Measurements from ENCODE around the gene TMEM242. TPM values are rescaled to one million over a fixed set of nuclear protein-coding genes. Genes with fewer than 3 reads are reported as not detected.

The TMEM242 gene
- total and polyA plus RNA-seq, 2 of the 4 experiments (the other 2 are of a cell fraction), result 2.3 to 4.6 TPM

DNA sequence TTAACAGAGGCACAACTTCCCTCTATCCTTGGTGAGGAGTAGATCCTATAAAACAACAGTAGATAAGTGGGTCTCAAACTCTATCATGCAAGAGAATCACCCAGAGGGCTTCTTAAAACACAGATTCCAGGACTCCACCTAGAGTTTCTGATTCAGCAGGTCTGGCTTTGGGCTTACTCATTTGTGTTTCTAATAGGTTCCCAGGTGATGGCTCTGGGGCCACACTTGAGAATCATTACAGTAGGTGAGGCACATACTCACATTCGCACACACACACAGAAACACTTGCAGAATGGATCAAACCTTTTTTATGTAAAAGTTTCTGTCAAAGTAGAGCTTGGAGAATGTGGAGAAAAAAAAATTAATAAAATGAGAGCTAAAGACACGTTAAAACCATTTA is 52.4 kb downstream of the TMEM242 start:
- 80% methylated on average over 1 of the region's 2 CpGs; no CpG with 5 or more reads in 1 of the 2 experiments for WGBS, 2 experiments (ENCODE audit: extremely low coverage in 2 of 2, insufficient read length in 1 of 2)
- in situ Hi-C loops (cut with MboI; ENCODE audit: low sequenced_read_pairs), result no loop called here
- no peak overlapping the region for H3K18ac ChIP-seq (ENCODE audit: low read depth, low read length)
- TF ChIP-seq FOS (IDR thresholded peaks at IDR 0.05; ENCODE audit: low read depth, low read length), result no peak
- no peak for TF ChIP-seq RAD21 (IDR thresholded peaks at IDR 0.05; ENCODE audit: low read length)
- TF ChIP-seq, protein P1, sequence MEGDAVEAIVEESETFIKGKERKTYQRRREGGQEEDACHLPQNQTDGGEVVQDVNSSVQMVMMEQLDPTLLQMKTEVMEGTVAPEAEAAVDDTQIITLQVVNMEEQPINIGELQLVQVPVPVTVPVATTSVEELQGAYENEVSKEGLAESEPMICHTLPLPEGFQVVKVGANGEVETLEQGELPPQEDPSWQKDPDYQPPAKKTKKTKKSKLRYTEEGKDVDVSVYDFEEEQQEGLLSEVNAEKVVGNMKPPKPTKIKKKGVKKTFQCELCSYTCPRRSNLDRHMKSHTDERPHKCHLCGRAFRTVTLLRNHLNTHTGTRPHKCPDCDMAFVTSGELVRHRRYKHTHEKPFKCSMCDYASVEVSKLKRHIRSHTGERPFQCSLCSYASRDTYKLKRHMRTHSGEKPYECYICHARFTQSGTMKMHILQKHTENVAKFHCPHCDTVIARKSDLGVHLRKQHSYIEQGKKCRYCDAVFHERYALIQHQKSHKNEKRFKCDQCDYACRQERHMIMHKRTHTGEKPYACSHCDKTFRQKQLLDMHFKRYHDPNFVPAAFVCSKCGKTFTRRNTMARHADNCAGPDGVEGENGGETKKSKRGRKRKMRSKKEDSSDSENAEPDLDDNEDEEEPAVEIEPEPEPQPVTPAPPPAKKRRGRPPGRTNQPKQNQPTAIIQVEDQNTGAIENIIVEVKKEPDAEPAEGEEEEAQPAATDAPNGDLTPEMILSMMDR (conservative IDR thresholded peaks at IDR 0.05; ENCODE audit: low read depth, low read length), result no peak
- no peak for TF ChIP-seq MXI1 (IDR thresholded peaks at IDR 0.05; ENCODE audit: borderline replicate concordance, low read depth, low read length)
- no peak for TF ChIP-seq CEBPB (IDR thresholded peaks at IDR 0.05; ENCODE audit: low read depth, low read length)
- TF ChIP-seq RCOR1 (IDR thresholded peaks at IDR 0.05; ENCODE audit: insufficient replicate concordance, low read length), result no peak
- no peak for TF ChIP-seq MAFK (IDR thresholded peaks at IDR 0.05; ENCODE audit: low read depth, low read length)
- TF ChIP-seq, protein P2, sequence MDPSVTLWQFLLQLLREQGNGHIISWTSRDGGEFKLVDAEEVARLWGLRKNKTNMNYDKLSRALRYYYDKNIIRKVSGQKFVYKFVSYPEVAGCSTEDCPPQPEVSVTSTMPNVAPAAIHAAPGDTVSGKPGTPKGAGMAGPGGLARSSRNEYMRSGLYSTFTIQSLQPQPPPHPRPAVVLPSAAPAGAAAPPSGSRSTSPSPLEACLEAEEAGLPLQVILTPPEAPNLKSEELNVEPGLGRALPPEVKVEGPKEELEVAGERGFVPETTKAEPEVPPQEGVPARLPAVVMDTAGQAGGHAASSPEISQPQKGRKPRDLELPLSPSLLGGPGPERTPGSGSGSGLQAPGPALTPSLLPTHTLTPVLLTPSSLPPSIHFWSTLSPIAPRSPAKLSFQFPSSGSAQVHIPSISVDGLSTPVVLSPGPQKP (IDR thresholded peaks at IDR 0.05; ENCODE audit: borderline replicate concordance, low read depth, low read length), result no peak
- no peak for TF ChIP-seq RFX5 (IDR thresholded peaks at IDR 0.05; ENCODE audit: low read depth, low read length)
- TF ChIP-seq, protein P3, sequence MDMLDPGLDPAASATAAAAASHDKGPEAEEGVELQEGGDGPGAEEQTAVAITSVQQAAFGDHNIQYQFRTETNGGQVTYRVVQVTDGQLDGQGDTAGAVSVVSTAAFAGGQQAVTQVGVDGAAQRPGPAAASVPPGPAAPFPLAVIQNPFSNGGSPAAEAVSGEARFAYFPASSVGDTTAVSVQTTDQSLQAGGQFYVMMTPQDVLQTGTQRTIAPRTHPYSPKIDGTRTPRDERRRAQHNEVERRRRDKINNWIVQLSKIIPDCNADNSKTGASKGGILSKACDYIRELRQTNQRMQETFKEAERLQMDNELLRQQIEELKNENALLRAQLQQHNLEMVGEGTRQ (IDR thresholded peaks at IDR 0.05; ENCODE audit: low read depth, low read length), result no peak
- TF ChIP-seq CHD1 (IDR thresholded peaks at IDR 0.05; ENCODE audit: low read depth, low read length), result no peak
- no peak for TF ChIP-seq BHLHE40 (IDR thresholded peaks at IDR 0.05; ENCODE audit: low read depth, low read length)
- TF ChIP-seq POLR2A (IDR thresholded peaks at IDR 0.05; ENCODE audit: low read depth, low read length), result no peak
- no peak for TF ChIP-seq MAZ (IDR thresholded peaks at IDR 0.05; ENCODE audit: borderline replicate concordance, low read depth, low read length)
- H2AFZ ChIP-seq (replicated peaks; ENCODE audit: low read length, poor library complexity), result no peak overlapping the region
- dilution Hi-C loops (cut with HindIII; ENCODE audit: low sequenced_read_pairs, unreplicated experiment), result no loop called here
- peaks cover 0 to 4% of the 10 kb centered on the region in 2 experiments; a peak in 2 of 4 replicates for H3K79me1 ChIP-seq (ENCODE audit: low read depth in 1 of 2, low read length in 2 of 2)
- no peaks in the 10 kb centered on the region for H4K20me1 ChIP-seq (ENCODE audit: insufficient read depth, low read length)
- no peak overlapping the region for H3K23ac ChIP-seq (ENCODE audit: low read depth, low read length)
- H3K4me3 ChIP-seq (ENCODE audit: insufficient read depth, low read depth, low read length), result no peak overlapping the region
- H2BK20ac ChIP-seq (ENCODE audit: low read depth, low read length), result no peak overlapping the region
- H2BK120ac ChIP-seq (ENCODE audit: low read depth, low read length), result no peak overlapping the region
- ATAC-seq (ENCODE audit: low read depth), result no peak
- peaks cover 3% of the 10 kb centered on the region; the same call in 1 of the 2 replicates for H3K27me3 ChIP-seq (ENCODE audit: control insufficient read depth, insufficient read depth, low read length)
- no peak overlapping the region for H4K5ac ChIP-seq (ENCODE audit: low read depth, low read length)
- no peak for DNase-seq
- no peak overlapping the region for H3K27ac ChIP-seq (ENCODE audit: insufficient read depth, low read length)
- H2BK5ac ChIP-seq (ENCODE audit: low read depth, low read length, poor library complexity, severe bottlenecking), result no peak overlapping the region
- no peak overlapping the region for H2BK15ac ChIP-seq (ENCODE audit: low read depth, low read length)
- no TSS peak for BruUV-seq (replicated peaks)
- H3K9me1 ChIP-seq (ENCODE audit: insufficient read depth, low read length), result peaks cover 6% of the 10 kb centered on the region; the same call in 1 of the 2 replicates
- no peak overlapping the region for H3K4me2 ChIP-seq (ENCODE audit: low read depth, low read length)
- H3K56ac ChIP-seq (ENCODE audit: extremely low read depth, insufficient read depth, low read length), result no peak overlapping the region
- intact Hi-C loops (cut with micrococcal nuclease), result loop anchor here (10.0 kb wide), 1 partner anchor 316 kb away; no protein-coding TSS in a partner anchor
- peaks cover 8% of the 10 kb centered on the region for H3K4me1 ChIP-seq (ENCODE audit: control insufficient read depth, insufficient read depth, low read length)
- ChIA-PET CTCF (no interaction called here), POLR2A (ENCODE audit: unreplicated experiment) (no interaction called here)
- H4K91ac ChIP-seq (ENCODE audit: insufficient read depth, low read depth, low read length), result no peak overlapping the region
- no peak overlapping the region for H2AK9ac ChIP-seq (replicated peaks; ENCODE audit: low read depth, low read length, poor library complexity)
- no peaks in the 10 kb centered on the region for H3K36me3 ChIP-seq (ENCODE audit: control insufficient read depth, insufficient read depth, low read length)
- no peak overlapping the region for H3K14ac ChIP-seq (replicated peaks; ENCODE audit: low read depth, low read length)
- no peak overlapping the region for H3K4ac ChIP-seq (ENCODE audit: low read depth, low read length)
- H3K9me3 ChIP-seq (ENCODE audit: control insufficient read depth, insufficient read depth, low read length), result no peaks in the 10 kb centered on the region
- no peak overlapping the region for H3K9ac ChIP-seq (ENCODE audit: low read depth, low read length)
- H4K8ac ChIP-seq (ENCODE audit: low read depth in 2 of 2, low read length in 2 of 2), result no peak overlapping the region
- H2AK5ac ChIP-seq (ENCODE audit: low read depth, low read length), result no peak overlapping the region
